WTC11 (cell line): ENCODE results near the gene SRPK1.

Experiments used
- CREB1 ChIP-seq: sonication (generic); formaldehyde crosslinking; IDR thresholded peaks from 2 replicates; pipeline ENCODE4 v1.8.0; 2023; ENCODE audit warnings: mild to moderate bottlenecking, missing genetic modification reagents
- ETV6 ChIP-seq: sonication (generic); formaldehyde crosslinking; IDR thresholded peaks from 2 replicates; pipeline ENCODE4 v1.8.1; 2022; ENCODE audit warnings: mild to moderate bottlenecking, missing genetic modification reagents
- NR3C1 ChIP-seq: sonication (generic); formaldehyde crosslinking; conservative IDR thresholded peaks from 2 replicates; pipeline ENCODE4 v1.8.1; 2023; ENCODE audit warnings: low read depth, mild to moderate bottlenecking, missing genetic modification reagents
- RELA ChIP-seq: sonication (generic); formaldehyde crosslinking; IDR thresholded peaks from 2 replicates; pipeline ENCODE4 v1.8.1; 2022; ENCODE audit warnings: missing genetic modification reagents, mild to moderate bottlenecking, borderline replicate concordance
- SP1 ChIP-seq: sonication (generic); formaldehyde crosslinking; conservative IDR thresholded peaks from 2 replicates; pipeline ENCODE4 v1.8.1; 2022; ENCODE audit warnings: missing genetic modification reagents
- ZNF138 ChIP-seq: sonication (generic); formaldehyde crosslinking; conservative IDR thresholded peaks from 2 replicates; pipeline ENCODE4 v1.8.1; 2022; ENCODE audit warnings: mild to moderate bottlenecking, moderate library complexity, missing genetic modification reagents
- TF ChIP-seq, protein P1 (sequence below): fragments of 200-600 bp; IDR thresholded peaks from 2 replicates; pipeline ENCODE4 v1.8.0; 2022; ENCODE audit warnings: antibody characterized with exemption
- TF ChIP-seq, protein P2 (sequence below): sonication (generic); formaldehyde crosslinking; IDR thresholded peaks from 2 replicates; pipeline ENCODE4 v1.8.0; 2023; ENCODE audit warnings: missing genetic modification reagents, mild to moderate bottlenecking, borderline replicate concordance
- TF ChIP-seq, protein P3 (sequence below): sonication (generic); formaldehyde crosslinking; IDR thresholded peaks from 2 replicates; pipeline ENCODE4 v1.8.1; 2023; ENCODE audit warnings: mild to moderate bottlenecking, moderate library complexity, missing genetic modification reagents
- TF ChIP-seq, protein P4 (sequence below): sonication (generic); formaldehyde crosslinking; IDR thresholded peaks from 2 replicates; pipeline ENCODE4 v1.8.0; 2022; ENCODE audit warnings: missing genetic modification reagents
- TF ChIP-seq, protein P5 (sequence below): sonication (generic); formaldehyde crosslinking; IDR thresholded peaks from 2 replicates; pipeline ENCODE4 v1.8.0; 2022; ENCODE audit warnings: mild to moderate bottlenecking, missing genetic modification reagents

DNA sequence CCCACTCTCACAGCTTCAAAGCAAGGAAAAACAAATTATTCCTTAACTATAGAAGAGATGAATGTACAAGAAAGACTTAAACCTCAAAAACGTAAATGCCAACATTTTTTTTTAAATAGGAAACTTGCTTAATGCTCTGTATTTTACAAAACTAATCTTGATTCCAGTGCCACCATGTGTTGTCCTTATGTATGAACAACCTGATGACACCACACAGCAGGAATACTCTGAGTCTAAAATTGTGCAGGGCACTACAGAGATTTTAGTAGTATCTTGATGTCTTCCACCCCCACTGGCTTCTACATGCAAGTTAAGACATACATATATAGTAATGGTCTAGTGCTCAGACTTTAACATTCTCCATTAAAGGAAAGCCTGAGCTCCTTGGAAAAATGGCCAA is 46.2 kb downstream of the SRPK1 start:
- TF ChIP-seq ZNF138 (CRISPR knock-in tag) = no peak
- TF ChIP-seq, protein P1, sequence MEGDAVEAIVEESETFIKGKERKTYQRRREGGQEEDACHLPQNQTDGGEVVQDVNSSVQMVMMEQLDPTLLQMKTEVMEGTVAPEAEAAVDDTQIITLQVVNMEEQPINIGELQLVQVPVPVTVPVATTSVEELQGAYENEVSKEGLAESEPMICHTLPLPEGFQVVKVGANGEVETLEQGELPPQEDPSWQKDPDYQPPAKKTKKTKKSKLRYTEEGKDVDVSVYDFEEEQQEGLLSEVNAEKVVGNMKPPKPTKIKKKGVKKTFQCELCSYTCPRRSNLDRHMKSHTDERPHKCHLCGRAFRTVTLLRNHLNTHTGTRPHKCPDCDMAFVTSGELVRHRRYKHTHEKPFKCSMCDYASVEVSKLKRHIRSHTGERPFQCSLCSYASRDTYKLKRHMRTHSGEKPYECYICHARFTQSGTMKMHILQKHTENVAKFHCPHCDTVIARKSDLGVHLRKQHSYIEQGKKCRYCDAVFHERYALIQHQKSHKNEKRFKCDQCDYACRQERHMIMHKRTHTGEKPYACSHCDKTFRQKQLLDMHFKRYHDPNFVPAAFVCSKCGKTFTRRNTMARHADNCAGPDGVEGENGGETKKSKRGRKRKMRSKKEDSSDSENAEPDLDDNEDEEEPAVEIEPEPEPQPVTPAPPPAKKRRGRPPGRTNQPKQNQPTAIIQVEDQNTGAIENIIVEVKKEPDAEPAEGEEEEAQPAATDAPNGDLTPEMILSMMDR = no peak
- TF ChIP-seq, protein P2, sequence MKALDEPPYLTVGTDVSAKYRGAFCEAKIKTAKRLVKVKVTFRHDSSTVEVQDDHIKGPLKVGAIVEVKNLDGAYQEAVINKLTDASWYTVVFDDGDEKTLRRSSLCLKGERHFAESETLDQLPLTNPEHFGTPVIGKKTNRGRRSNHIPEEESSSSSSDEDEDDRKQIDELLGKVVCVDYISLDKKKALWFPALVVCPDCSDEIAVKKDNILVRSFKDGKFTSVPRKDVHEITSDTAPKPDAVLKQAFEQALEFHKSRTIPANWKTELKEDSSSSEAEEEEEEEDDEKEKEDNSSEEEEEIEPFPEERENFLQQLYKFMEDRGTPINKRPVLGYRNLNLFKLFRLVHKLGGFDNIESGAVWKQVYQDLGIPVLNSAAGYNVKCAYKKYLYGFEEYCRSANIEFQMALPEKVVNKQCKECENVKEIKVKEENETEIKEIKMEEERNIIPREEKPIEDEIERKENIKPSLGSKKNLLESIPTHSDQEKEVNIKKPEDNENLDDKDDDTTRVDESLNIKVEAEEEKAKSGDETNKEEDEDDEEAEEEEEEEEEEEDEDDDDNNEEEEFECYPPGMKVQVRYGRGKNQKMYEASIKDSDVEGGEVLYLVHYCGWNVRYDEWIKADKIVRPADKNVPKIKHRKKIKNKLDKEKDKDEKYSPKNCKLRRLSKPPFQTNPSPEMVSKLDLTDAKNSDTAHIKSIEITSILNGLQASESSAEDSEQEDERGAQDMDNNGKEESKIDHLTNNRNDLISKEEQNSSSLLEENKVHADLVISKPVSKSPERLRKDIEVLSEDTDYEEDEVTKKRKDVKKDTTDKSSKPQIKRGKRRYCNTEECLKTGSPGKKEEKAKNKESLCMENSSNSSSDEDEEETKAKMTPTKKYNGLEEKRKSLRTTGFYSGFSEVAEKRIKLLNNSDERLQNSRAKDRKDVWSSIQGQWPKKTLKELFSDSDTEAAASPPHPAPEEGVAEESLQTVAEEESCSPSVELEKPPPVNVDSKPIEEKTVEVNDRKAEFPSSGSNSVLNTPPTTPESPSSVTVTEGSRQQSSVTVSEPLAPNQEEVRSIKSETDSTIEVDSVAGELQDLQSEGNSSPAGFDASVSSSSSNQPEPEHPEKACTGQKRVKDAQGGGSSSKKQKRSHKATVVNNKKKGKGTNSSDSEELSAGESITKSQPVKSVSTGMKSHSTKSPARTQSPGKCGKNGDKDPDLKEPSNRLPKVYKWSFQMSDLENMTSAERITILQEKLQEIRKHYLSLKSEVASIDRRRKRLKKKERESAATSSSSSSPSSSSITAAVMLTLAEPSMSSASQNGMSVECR = no peak
- no peak for TF ChIP-seq ETV6
- TF ChIP-seq SP1 = no peak
- no peak for TF ChIP-seq RELA (CRISPR knock-in tag)
- TF ChIP-seq, protein P3, sequence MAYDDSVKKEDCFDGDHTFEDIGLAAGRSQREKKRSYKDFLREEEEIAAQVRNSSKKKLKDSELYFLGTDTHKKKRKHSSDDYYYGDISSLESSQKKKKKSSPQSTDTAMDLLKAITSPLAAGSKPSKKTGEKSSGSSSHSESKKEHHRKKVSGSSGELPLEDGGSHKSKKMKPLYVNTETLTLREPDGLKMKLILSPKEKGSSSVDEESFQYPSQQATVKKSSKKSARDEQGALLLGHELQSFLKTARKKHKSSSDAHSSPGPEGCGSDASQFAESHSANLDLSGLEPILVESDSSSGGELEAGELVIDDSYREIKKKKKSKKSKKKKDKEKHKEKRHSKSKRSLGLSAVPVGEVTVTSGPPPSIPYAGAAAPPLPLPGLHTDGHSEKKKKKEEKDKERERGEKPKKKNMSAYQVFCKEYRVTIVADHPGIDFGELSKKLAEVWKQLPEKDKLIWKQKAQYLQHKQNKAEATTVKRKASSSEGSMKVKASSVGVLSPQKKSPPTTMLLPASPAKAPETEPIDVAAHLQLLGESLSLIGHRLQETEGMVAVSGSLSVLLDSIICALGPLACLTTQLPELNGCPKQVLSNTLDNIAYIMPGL (CRISPR knock-in tag) = no peak
- no peak for TF ChIP-seq NR3C1 (CRISPR knock-in tag)
- TF ChIP-seq CREB1 (CRISPR knock-in tag) = no peak
- TF ChIP-seq, protein P4, sequence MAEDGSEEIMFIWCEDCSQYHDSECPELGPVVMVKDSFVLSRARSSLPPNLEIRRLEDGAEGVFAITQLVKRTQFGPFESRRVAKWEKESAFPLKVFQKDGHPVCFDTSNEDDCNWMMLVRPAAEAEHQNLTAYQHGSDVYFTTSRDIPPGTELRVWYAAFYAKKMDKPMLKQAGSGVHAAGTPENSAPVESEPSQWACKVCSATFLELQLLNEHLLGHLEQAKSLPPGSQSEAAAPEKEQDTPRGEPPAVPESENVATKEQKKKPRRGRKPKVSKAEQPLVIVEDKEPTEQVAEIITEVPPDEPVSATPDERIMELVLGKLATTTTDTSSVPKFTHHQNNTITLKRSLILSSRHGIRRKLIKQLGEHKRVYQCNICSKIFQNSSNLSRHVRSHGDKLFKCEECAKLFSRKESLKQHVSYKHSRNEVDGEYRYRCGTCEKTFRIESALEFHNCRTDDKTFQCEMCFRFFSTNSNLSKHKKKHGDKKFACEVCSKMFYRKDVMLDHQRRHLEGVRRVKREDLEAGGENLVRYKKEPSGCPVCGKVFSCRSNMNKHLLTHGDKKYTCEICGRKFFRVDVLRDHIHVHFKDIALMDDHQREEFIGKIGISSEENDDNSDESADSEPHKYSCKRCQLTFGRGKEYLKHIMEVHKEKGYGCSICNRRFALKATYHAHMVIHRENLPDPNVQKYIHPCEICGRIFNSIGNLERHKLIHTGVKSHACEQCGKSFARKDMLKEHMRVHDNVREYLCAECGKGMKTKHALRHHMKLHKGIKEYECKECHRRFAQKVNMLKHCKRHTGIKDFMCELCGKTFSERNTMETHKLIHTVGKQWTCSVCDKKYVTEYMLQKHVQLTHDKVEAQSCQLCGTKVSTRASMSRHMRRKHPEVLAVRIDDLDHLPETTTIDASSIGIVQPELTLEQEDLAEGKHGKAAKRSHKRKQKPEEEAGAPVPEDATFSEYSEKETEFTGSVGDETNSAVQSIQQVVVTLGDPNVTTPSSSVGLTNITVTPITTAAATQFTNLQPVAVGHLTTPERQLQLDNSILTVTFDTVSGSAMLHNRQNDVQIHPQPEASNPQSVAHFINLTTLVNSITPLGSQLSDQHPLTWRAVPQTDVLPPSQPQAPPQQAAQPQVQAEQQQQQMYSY (CRISPR knock-in tag) = no peak
- TF ChIP-seq, protein P5, sequence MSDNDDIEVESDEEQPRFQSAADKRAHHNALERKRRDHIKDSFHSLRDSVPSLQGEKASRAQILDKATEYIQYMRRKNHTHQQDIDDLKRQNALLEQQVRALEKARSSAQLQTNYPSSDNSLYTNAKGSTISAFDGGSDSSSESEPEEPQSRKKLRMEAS (CRISPR knock-in tag) = no peak
